GM10248 (cell line): ENCODE data around the gene LUZP2.

Source experiments
- CTCF ChIA-PET: fragments of 300-600 bp; sonication (Branson Sonifier 250); formaldehyde crosslinking; extraction: SDS; loops from one replicate; lab custom pipeline; 2021; ENCODE audit warnings: antibody characterized with exemption; lab: Yijun Ruan, JAX
- POLR2A ChIA-PET: fragments of 350-650 bp; sonication (Branson Sonifier 250); formaldehyde crosslinking; extraction: SDS; loops from one replicate; lab custom pipeline; 2020; ENCODE audit warnings: antibody characterized with exemption; lab: Yijun Ruan, JAX
- DNase-seq: peaks from one replicate; pipeline ENCODE4 v3.0.0; 2012; ENCODE audit errors: extremely low spot score
- TF ChIP-seq, protein P1 (sequence below): IDR thresholded peaks from 2 replicates; pipeline ENCODE4 v1.5.1; 2012; ENCODE audit warnings: mild to moderate bottlenecking, low read depth; ENCODE audit errors: extremely low read depth, missing control alignments, control extremely low read depth

The LUZP2 gene

GRCh38 chr11:24489477-24489876 lies 7.4 kb upstream of the LUZP2 start:
- no peak for DNase-seq
- CTCF ChIA-PET = no interaction called here
- POLR2A ChIA-PET = no interaction called here
- TF ChIP-seq, protein P1, sequence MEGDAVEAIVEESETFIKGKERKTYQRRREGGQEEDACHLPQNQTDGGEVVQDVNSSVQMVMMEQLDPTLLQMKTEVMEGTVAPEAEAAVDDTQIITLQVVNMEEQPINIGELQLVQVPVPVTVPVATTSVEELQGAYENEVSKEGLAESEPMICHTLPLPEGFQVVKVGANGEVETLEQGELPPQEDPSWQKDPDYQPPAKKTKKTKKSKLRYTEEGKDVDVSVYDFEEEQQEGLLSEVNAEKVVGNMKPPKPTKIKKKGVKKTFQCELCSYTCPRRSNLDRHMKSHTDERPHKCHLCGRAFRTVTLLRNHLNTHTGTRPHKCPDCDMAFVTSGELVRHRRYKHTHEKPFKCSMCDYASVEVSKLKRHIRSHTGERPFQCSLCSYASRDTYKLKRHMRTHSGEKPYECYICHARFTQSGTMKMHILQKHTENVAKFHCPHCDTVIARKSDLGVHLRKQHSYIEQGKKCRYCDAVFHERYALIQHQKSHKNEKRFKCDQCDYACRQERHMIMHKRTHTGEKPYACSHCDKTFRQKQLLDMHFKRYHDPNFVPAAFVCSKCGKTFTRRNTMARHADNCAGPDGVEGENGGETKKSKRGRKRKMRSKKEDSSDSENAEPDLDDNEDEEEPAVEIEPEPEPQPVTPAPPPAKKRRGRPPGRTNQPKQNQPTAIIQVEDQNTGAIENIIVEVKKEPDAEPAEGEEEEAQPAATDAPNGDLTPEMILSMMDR = no peak

DNA sequence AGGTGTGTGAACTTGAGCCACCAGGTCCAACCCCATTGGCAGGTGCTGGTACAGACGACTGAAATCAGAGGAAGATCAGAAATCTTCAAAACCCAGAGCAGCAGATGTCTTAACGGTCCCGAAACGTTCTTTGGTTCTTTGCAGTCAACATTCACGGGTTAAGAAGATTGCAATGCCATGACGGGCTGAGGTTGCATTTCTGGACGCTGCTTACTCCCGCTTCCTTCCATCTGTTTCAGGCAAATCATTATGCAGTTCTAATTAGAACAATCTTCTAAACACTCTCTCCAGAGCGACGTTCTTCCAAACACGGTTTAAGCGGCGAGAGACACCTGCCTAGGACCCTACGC lies 492 bp upstream of the LUZP2 start:
- no peak for DNase-seq
- ChIA-PET POLR2A (no interaction called here), CTCF (no interaction called here)
- TF ChIP-seq, protein P1 = no peak

DNA sequence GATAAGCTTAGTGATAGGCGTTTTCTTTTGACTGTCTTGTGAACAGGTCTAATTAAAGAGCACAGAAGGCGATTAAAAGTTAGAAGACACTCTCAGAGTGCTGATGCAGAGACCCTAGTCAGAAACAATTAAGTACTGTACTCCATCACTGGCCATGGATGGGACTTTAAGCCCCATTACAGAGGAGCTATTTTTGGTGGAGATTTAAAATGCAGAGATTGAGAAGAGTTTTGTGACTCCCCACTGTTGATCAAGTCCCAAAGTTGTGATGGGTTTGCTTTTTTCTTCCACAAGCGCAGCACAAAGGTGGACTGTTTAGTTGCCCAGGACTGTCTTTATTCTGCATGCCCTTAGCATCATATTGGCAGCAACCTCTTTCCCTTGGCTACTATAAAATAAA lies 978 bp downstream of the LUZP2 start:
- POLR2A ChIA-PET = no interaction called here

GRCh38 chr11:24502425-24502824 lies 5.6 kb downstream of the LUZP2 start:
- ChIA-PET POLR2A (no interaction called here), CTCF (no interaction called here)
- TF ChIP-seq, protein P1 = no peak
- no peak for DNase-seq

More for the DNA sequence above, 978 bp downstream of the LUZP2 start:
- TF ChIP-seq, protein P1 = no peak
- CTCF ChIA-PET = interaction anchor here (1.1 to 1.2 kb wide), 2 partner anchors 8 to 30 kb away, joined by 3 to 4 read pairs; no protein-coding TSS in a partner anchor
- no peak for DNase-seq

- ChIA-PET CTCF (no interaction called here), POLR2A (no interaction called here)
- TF ChIP-seq, protein P1 = no peak
- DNase-seq = no peak
Measured at GRCh38 chr11:24509114-24509513, 12.3 kb downstream of the LUZP2 start.

DNA sequence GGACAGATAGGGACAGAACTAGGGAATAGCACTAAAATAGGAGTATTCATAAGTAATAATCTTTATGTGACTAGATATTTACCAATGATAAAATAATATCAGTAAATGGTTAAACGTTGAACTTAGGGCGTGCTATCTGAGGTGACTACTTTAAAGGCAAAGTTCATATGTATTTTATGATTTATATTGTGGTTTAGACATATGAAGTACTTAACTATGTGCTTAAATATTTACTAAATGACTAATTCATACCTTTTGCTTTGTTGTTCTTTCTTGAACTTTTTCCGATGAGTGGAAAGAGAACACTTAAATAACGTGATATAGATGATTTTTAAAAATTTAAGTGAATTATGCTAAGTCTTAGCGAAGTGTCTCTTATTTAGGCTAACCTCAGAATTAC lies 14.7 kb downstream of the LUZP2 start:
- ChIA-PET CTCF (no interaction called here), POLR2A (no interaction called here)
- TF ChIP-seq, protein P1 = no peak
- no peak for DNase-seq

DNA sequence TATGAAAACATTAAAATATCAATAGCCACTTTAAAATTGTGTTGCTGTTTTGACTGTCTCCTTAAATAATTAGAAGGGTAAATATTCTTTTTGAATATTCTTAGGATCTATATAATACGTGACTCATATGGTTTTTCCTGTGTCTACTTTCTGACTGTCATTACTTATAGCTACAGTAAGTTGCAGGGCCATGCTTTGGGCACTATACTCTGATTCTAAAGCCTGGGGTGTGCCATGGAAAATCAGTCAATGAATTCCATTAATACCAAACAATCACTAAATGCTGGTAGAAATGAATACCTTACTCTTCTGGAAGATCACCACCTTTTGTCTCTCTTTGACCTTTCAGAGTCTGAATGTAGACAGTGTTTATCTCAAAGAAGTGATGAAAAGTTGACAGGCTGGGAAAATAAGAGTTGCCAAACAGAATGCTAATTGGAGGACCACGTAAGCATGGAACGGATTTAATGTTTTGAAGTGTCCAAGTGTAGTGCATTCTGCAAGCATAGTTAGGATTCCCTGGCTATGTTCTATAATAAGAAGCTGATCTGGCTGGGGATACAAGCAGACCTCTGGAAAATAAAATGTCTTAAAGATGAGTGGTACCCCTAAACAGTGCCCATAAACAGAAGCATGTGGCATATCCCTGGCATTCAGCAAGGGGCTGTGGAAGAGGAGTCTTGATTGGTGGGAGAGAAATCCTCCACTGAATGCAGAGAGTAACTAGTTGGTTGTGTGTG lies 16.8 kb downstream of the LUZP2 start:
- POLR2A ChIA-PET = no interaction called here
- no peak for DNase-seq
- CTCF ChIA-PET = interaction anchor here (0.8 to 0.9 kb wide), 2 partner anchors 9 to 24 kb away, joined by 3 to 4 read pairs; no protein-coding TSS in a partner anchor
- TF ChIP-seq, protein P1 = no peak
